Stimulated activated CD4-positive, alpha-beta T cell treated with anti-CD3 and anti-CD28 coated beads, Interleukin-4, amount 100 ng/mL, for 24 hours (primary cell): ENCODE measurements around the gene KLF13.
"Not testable (repeated sequence)": the region's sequence is repeated elsewhere in the genome, so short reads cannot be mapped to it uniquely, and the experiment has no call there.

Experiments
- DNase-seq: peaks from one replicate; pipeline ENCODE4 v3.0.0-alpha.2; 2020

The KLF13 gene

GRCh38 chr15:31347067-31347975 is 20.7 kb downstream of the KLF13 start:
- peak; percentile 77 for DNase-seq

DNA sequence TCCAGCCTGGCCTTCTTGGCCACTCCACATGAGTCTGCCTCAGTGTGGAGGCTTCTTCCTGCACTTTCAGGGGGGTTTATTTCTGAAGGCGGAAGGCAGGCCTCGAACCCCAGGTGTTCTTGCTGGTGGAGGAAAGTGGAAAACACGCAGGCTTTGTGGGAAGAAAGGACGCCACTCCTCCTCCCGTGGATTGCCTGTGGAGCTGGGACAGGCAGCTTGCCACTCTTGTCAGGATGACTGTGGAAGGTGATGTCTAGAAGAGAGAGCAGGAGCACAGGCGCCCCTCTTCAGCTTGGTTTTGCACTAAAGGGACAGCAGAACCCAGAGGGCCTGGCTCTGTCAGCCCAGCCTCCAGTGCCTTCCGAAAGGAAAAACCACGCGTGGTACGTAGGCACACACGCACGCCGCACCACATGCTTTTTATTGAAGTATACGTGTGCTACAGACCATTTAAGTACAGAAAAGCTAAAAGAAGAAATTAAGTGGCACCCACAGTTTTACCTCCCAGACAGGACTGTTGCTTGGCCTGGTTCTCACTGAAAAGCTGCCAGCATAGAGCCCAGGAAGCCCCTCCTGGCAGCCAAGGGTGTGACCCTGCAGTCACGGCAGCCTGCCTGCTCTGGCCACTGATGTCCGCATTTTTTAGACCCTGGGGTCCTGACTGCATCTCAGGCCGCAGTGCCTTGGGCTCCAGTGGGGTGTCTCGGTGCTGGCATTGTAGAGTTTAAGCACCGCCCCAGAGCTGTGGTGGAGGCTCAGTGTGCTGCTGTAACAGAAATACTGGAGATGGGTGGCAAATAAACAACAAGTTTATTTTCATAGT is 21.6 kb downstream of the KLF13 start:
- no peak for DNase-seq

- no peak for DNase-seq
Observed at GRCh38 chr15:31349233-31350141, 22.9 kb downstream of the KLF13 start.

GRCh38 chr15:31350771-31351170 is 24.1 kb downstream of the KLF13 start:
- DNase-seq = no peak

- no peak for DNase-seq
Observed at GRCh38 chr15:31352339-31352751, 25.7 kb downstream of the KLF13 start.

GRCh38 chr15:31352911-31353811 is 26.5 kb downstream of the KLF13 start:
- DNase-seq = peak; percentile 48

- no peak for DNase-seq
Observed at GRCh38 chr15:31353931-31354330, 27.3 kb downstream of the KLF13 start.

DNA sequence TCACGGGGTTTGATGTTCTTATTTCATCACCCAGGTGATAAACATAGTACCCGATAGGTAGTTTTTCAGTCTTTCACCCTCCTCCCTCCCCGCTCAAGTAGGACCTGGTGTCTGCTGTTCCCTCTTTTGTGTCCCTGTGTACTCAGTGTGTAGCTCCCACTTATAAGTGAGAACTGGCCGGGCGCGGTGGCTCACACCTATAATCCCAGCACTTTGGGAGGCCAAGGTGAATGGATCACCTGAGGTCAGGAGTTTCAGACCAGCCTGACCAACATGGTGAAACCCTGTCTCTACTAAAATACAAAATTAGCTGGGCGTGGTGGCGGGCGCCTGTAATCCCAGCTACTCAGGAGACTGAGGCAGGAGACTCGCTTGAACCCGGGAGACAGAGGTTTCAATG is 29.5 kb downstream of the KLF13 start:
- DNase-seq = not testable (repeated sequence)

DNA sequence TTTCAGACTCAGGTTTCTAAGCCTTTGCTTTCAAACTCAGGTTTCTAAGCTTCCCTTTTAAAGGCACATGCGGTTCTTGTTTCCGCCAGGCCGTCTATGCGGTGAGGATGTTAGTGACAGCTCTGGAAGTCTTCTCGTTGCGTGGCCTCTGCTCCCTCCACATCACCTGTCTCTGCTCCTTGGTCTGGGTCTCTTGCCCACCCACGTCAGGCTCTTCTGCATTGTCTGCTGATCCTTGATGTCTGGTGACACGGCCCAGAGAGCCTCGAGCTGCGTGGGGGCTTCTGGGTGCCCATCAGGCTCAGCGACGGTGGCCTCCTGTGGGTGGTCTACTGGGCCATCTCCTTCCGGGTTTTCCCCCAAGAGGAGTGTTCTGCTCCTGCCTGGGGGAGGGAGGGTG is 30.5 kb downstream of the KLF13 start:
- no peak for DNase-seq

DNA sequence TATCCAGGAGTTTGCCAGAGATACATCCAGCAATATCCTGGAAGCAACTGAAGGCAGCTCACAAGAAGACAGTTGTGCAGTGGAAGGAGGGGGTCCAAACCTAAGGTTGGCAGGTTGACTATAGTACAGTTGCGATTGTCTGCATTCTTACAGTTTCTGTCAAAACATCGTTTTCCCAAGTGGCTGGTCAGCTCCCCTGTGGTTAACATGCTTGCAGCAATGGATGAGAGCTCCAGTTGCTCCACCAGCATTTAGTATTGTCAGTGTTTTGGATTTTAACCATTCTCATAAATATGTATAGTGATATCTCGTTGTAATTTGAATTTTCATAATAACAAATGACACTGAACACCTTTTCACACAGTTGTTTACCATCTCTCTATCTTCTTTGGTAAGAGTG is 31.5 kb downstream of the KLF13 start:
- no peak for DNase-seq

DNA sequence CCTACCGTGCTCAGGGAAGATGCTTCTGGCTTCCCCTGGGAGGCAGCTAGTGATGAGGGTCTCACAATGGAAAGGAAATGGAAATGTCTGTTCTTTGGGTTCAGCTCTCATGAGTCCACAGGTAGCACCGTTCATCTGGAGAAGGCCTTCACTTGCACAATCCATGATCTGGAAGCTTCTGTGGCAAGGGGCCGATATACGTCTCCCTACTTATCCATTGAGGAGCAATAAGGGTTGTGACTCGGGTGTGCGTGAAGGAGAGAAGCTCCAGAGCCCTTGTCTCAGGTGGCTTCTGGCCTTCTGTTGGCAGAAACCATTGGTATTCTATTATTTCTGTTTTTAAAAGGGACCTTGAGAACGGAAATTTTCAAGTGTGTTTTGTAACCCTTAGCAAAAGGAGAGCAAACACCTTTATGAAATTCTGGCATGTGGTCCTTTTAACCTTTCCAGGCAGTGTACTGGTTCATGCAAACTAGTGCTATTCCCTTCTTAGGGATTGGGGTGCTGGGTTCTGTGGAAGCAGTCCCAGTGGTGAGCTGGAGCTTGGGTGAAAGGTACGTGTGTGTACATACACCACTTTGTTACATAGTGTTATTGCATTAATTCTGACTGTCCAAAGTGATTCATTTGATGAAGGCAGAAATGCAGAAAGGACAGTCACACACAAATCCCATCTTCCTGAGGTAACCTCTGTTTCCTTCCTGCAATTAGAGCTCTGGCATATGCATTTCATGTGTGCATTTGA is 32.5 kb downstream of the KLF13 start:
- no peak for DNase-seq

DNA sequence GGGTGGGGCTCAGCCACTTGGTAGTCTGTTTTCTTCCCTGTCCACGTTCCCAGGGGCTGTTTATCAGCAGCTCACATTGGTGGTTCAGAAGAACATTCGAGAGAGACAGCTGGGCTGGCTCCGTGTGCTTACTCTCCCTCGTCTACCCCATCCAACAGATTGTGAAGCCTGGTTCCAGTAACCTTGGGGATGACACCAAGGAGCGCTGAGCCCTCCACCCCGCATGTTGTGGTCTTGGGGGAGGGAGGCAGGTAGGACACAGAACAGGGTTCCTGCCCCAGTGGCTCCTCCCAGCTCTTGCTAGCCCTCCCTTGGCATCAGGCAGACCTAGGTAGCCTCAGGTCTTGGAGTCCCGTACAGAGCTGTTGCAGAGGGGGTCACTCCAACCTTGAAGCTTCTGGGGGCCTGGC is 33.1 kb downstream of the KLF13 start:
- no peak for DNase-seq

- DNase-seq = no peak
Observed at GRCh38 chr15:31360158-31360561, 33.5 kb downstream of the KLF13 start.

DNA sequence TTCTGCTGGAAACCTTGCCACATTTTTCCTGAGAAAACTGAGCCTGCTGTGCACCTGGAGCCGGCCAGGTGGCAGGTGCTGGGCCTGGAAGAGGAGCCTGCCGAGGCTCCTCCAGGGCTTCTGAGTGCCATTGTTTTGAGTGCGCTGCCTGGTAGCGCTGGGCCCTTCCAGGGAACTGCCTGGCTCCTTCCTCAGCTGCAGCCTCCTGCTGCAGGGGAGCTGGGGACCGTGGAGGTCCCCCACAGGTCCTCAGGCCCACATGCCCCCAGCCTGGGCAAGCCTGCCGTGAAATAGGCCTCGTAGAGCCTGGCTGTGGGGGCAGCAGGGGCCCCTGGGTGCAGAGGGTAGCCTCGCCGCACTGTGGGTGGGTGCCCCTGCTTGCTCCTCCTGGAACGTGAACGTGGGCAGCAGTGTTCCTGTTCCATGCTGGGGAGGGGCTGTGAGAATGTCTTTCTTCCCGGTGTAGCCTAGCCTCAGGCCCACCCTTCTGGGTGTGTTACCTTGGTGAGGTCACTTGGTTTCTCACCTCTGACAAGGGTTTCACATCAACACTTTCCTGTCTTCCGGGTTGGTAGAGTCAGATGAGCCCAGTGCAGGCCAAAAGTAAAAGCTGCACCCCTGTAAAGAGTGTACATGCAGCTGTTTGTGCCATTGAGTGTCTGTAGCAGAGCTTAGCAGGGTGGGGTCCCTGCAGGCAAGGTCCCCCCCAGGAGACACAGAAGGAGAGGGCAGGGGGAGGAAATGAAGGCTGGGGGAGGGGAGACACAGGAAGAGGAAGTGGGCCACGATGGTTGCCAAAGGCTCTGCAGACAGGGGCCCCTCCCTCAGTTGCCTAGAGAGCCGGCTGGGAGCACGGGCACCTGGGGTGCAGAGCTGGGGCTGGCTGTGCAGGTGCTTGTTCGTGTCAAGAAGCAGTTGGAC is 34.5 kb downstream of the KLF13 start:
- DNase-seq = peak; percentile 58

GRCh38 chr15:31361764-31362515 is 35.3 kb downstream of the KLF13 start:
- DNase-seq = no peak

DNA sequence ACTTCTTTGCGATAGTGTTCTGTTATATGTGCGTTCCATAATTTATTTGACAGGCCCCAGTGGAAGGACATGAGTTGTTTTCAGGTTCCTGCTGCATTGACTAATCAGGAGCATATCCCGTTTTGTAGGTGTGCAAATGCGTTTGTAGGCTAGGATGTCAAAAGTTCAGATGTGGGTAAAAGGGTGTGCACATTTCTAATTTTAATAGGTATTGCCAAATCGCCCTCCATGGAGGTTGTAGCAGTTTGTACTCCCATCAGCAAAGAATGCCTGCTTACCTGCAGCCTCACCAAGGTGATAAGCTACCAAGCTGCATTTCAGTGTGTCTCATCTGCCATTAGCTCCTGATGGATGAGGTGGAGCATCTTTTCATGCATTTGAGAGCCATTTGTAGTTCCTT is 36.3 kb downstream of the KLF13 start:
- DNase-seq = no peak

DNA sequence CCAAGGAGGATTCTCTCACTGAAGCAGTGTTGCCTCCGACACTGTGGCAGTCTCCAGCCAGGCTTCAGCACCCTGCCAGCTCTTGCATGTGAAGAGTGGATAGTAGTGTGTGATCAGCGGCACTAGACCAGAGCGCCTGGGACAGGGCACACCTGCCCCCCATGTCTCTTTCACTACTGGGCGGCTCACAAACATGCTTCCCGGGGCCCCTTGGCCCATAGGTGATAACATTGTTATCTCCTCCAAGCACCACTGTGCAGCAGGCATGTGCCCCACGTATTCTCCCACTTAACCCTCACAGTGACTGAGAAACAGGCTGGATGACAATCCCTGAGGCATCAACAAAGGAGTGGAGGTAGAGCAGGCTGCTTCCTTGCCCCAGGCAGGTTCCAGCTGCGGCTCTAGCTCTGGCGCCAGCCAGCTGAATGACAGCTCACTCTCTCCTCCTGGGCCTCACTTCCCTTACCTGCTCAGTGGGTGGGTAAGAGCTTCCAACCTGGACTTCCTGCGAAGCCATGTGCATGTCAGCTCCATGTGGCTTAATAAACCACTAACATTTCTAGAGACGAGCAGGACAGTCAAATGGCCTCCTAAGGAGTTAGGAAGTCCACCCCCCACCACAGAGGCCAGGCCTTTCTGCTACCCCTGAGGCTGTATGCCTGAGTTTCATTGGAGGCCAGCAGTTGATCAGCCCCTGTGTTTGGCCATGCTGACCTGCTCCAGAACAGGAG is 37.8 kb downstream of the KLF13 start:
- peak; percentile 45 for DNase-seq

- no peak for DNase-seq
Observed at GRCh38 chr15:31365032-31365654, 38.5 kb downstream of the KLF13 start.
